Astrocyte (in vitro differentiated cells and primary cell): ENCODE data around the gene MATN4.

ENCODE experiments used
- CTCF ChIP-seq: IDR thresholded peaks from 2 replicates; pipeline ENCODE4 v1.5.1; 2011; ENCODE audit warnings: low read depth, mild to moderate bottlenecking, inconsistent platforms, low read length, moderate library complexity; ENCODE audit not compliant: insufficient read depth
- EZH2 ChIP-seq: IDR thresholded peaks from 2 replicates; pipeline ENCODE4 v1.6.1; 2012; ENCODE audit warnings: mild to moderate bottlenecking, low read length, inconsistent platforms; ENCODE audit not compliant: insufficient read depth

DNA sequence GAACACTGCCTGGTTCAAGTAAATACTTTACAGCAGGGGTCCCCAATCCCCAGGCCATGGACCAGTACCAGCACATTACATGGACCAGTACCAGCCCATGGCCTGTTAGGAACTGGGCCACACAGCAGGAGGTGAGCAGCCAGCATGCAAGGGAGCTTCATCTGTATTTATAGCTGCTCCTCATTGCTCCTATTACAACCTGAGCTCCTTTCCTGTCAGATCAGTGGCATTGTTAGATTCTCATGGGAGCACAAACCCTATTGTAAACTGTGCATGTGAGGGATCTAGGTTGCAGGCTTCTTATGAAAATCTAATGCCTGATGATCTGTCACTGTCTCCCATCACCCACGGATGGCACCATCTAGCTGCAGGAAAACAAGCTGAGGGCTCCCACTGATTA is 13.4 kb downstream of the MATN4 start:
- TF ChIP-seq CTCF, result no peak
- TF ChIP-seq EZH2, result no peak
